Retinal pigment epithelial cell (primary cell): ENCODE results near the gene RGS6.

ENCODE experiments used
- DNase-seq: peaks from one replicate; pipeline ENCODE4 v3.0.0-alpha.2; 2010; ENCODE audit warnings: low read depth
- H3K4me3 ChIP-seq: 2 replicates; pipeline ENCODE4 v1.5.1; 2011; ENCODE audit warnings: mild to moderate bottlenecking, low read length, control low read depth, moderate library complexity
- TF ChIP-seq, protein P1 (sequence below): conservative IDR thresholded peaks from 2 replicates; pipeline ENCODE4 v1.5.1; 2011; ENCODE audit warnings: low read depth, low read length, control low read depth, inconsistent platforms

Gene RGS6

DNA sequence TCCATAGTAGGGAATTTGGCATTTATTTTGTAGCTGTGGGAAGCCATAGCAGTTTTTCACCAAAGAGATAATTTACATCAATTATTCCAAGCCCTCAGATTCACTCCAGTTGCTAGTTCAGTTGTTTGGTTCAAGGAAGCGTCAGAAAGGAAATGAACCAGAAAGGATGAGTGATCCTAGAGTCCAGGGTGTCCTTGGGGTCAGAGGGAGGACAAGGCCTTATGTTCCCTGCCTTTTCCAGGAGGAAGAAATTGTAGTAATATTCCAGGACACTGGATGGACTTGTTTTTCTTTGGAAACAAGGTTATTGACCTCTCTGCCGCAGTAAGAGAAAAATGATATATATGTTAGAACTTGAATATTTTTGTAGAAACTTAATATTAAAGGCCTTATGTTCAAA is 409.5 kb downstream of the RGS6 start:
- TF ChIP-seq, protein P1, sequence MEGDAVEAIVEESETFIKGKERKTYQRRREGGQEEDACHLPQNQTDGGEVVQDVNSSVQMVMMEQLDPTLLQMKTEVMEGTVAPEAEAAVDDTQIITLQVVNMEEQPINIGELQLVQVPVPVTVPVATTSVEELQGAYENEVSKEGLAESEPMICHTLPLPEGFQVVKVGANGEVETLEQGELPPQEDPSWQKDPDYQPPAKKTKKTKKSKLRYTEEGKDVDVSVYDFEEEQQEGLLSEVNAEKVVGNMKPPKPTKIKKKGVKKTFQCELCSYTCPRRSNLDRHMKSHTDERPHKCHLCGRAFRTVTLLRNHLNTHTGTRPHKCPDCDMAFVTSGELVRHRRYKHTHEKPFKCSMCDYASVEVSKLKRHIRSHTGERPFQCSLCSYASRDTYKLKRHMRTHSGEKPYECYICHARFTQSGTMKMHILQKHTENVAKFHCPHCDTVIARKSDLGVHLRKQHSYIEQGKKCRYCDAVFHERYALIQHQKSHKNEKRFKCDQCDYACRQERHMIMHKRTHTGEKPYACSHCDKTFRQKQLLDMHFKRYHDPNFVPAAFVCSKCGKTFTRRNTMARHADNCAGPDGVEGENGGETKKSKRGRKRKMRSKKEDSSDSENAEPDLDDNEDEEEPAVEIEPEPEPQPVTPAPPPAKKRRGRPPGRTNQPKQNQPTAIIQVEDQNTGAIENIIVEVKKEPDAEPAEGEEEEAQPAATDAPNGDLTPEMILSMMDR, result no peak
- no peak overlapping the region for H3K4me3 ChIP-seq
- DNase-seq, result no peak

DNA sequence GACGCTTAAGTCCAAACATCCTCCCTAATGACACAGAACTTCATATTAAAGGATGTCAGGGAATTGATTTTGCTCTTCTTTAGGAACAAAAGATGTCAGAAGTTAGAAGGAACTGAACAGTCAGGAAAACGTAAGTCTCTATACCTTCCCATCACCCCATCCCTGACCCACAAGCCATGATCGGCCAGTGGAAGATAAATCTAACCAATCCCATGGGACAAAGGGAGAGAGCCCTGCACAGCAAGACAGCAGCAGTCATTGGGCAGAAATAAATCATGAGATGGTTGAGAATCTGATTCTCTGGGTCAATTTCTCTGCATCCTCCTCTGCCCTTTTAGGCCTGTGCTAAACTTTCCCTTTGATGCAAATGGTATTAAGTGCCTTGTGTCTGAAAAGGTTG is 414.9 kb downstream of the RGS6 start:
- TF ChIP-seq, protein P1, result no peak
- DNase-seq, result no peak
- no peak overlapping the region for H3K4me3 ChIP-seq

DNA sequence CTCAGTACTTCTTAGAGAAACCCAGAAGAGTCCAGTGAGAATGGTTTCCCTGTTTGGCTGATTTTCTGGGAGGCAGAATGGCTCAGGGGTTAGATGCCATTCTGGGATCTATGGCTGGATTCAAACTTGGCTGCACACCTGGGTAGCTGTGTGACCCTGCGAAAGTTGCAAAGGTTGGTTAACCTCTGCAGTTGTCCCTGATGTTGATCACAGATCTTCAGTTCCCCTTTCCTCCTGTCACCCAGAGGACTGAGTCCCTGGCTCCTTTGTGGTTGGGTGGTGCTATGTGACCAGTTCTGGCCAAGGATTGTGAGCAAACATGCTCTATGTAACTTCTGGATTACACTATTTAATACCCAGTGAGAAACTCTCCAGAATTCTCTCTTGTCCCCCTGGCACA is 418.0 kb downstream of the RGS6 start:
- no peak for DNase-seq
- TF ChIP-seq, protein P1, result no peak
- H3K4me3 ChIP-seq, result no peak overlapping the region

DNA sequence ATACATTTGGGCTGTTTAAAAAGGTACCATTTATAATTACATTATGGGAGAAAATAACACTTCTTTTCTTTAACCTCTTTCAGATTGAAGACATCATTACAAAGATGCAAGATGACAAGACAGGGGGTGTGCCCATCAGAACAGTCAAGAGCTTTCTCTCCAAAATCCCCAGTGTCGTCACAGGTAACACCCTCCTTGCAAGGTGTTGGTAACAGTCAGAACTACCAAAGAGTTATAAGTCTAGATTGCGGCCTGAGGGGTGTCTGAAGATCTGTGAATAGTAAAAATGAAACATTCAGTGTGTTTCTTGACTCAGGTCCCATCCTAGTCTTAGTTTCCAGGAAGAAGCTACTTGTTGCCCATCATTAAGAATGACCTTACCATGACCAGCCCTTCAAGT is 419.8 kb downstream of the RGS6 start:
- H3K4me3 ChIP-seq, result no peak overlapping the region
- TF ChIP-seq, protein P1, result no peak
- no peak for DNase-seq

DNA sequence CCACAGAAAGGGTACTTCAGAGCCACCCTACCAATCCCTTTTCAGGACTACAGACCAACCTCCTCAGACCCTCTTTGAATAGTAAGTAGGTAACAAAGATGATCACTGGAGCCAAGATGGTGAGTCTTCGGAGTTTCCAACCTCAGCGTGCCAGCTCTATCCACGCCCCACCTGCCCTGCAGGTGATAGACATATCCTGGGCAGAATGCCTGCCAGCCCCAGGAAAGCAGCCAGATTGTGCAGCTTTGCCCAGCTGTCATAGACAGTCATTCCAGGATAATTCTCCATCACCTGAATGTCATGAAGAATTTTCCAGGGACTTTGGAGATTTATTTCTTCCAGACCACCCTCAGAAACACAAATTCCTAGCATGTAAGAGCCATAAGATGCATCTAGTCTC is 434.4 kb downstream of the RGS6 start:
- no peak overlapping the region for H3K4me3 ChIP-seq
- DNase-seq, result no peak
- TF ChIP-seq, protein P1, result no peak

DNA sequence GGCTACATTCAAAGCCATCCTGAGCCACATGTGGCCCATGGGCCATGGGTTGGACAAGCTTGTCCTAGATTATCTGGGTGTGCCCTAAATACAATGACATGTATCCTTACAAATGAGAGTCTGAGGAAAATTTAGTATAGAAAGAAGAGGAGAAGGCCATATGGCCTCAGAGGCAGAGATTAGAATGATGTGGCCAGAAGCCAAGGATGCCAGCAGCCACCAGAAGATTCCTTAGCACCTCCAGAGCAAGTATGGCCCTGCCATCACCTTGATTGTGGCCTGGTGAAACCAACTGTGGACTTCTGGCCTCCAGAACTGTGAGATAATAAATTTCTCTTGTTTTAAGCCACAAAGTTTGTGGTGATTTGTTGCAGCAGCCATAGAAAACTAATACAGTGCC is 436.9 kb downstream of the RGS6 start:
- no peak overlapping the region for H3K4me3 ChIP-seq
- TF ChIP-seq, protein P1, result no peak
- DNase-seq, result no peak

DNA sequence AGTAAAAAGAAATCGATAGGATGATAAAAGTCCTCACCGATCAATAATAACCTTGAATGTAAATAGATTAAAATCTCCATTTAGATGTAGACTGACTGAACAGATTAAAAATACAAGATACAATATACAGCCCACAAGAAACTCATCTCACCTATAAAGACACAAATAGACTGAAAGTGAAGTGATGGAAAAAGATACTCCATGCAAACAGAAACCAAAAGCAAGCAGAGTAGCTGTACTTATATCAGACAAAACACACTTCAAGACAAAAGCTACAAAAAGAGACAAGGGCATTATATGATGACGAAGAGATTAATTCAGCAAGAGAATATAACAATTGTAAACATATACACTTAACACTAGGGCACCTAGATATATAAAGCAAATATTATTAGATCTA is 444.8 kb downstream of the RGS6 start:
- no peak overlapping the region for H3K4me3 ChIP-seq
- no peak for DNase-seq
- TF ChIP-seq, protein P1, result no peak
